ENCODE measurements around the gene ESPL1.
A peak's percentile ranks its signal among the peaks of the same experiment; 100 is the strongest.
"Not testable (repeated sequence)": the region's sequence is repeated elsewhere in the genome, so short reads cannot be mapped to it uniquely, and the experiment has no call there.

The ESPL1 gene

GRCh38 chr12:53265783-53266182 lies 2.3 kb upstream of the ESPL1 start:
- DNase-seq: no peak

GRCh38 chr12:53267306-53267998 lies 647 bp upstream of the ESPL1 start:
- peak in 1 of 2 donors; percentile 0 for DNase-seq

GRCh38 chr12:53268630-53269562 lies 797 bp downstream of the ESPL1 start:
- DNase-seq: no peak

GRCh38 chr12:53274445-53274844 lies 6.3 kb downstream of the ESPL1 start:
- DNase-seq: no peak

- DNase-seq: no peak
These were observed 8.4 kb downstream of the ESPL1 start for GRCh38 chr12:53276511-53276910.

- DNase-seq: no peak
These were observed 9.9 kb downstream of the ESPL1 start for GRCh38 chr12:53277981-53278380.

GRCh38 chr12:53279283-53279869 lies 11.3 kb downstream of the ESPL1 start:
- no peak for DNase-seq

GRCh38 chr12:53279888-53280498 lies 11.9 kb downstream of the ESPL1 start:
- DNase-seq: no peak

- DNase-seq: no peak
These were observed 18.3 kb downstream of the ESPL1 start for GRCh38 chr12:53286448-53286847.

- peak; percentile 34 to 39 for DNase-seq
These were observed 19.7 kb downstream of the ESPL1 start for GRCh38 chr12:53287741-53288216.

- no peak for DNase-seq
These were observed 20.2 kb downstream of the ESPL1 start for GRCh38 chr12:53288322-53288721.

GRCh38 chr12:53289891-53290290 lies 21.8 kb downstream of the ESPL1 start:
- no peak for DNase-seq

GRCh38 chr12:53290661-53291060 lies 22.6 kb downstream of the ESPL1 start:
- no peak for DNase-seq

GRCh38 chr12:53292426-53292825 lies 24.3 kb downstream of the ESPL1 start:
- no peak for DNase-seq

GRCh38 chr12:53295070-53295890 lies 27.2 kb downstream of the ESPL1 start, which contains the start of gene PFDN5:
PFDN5 (plus strand) TSS chr12:53295542; CDS start chr12:53295568, 26 bp downstream.
- DNase-seq: peak; percentile 84 to 92

GRCh38 chr12:53295891-53296219 lies 27.8 kb downstream of the ESPL1 start:
- DNase-seq: no peak

- not testable (repeated sequence) for DNase-seq
These were observed 29.0 kb downstream of the ESPL1 start for GRCh38 chr12:53297106-53297505.

- no peak for DNase-seq
These were observed 30.1 kb downstream of the ESPL1 start for GRCh38 chr12:53298164-53298563.

GRCh38 chr12:53299101-53299453 lies 31.0 kb downstream of the ESPL1 start:
- no peak for DNase-seq

- DNase-seq: peak; percentile 83 to 86
These were observed 31.5 kb downstream of the ESPL1 start, which contains the start of gene MYG1 for GRCh38 chr12:53299454-53300180. MYG1 (plus strand) TSS chr12:53299695; CDS start chr12:53299738, 43 bp downstream.

- no peak for DNase-seq
These were observed 32.1 kb downstream of the ESPL1 start for GRCh38 chr12:53300187-53300586.

All from hippocampal formation (tissue), 2 donors.